Endometrial microvascular endothelial cells (primary cell): ENCODE measurements around the gene CLCN7. TPM values are rescaled to one million over a fixed set of nuclear protein-coding genes. Genes with fewer than 3 reads are reported as not detected.

ENCODE experiments used
- in situ Hi-C: cut with HindIII; loops from 2 replicates; pipeline ENCODE4 v1.10.0; 2017; ENCODE audit warnings: low sequenced_read_pairs, low pct_unique_long_range_greater_than_20kb; ENCODE audit errors: inconsistent ontology term
- total RNA-seq: library from RNA; depleted of rRNA; stranded (reverse); fragments of >200 nt; gene quantifications from one replicate; pipeline ENCODE4 v1.2.3, GENCODE V29; 2015; ENCODE audit errors: inconsistent ontology term

CLCN7 gene
- total RNA-seq, 1 donor from 2014 or later: 43.0 TPM

DNA sequence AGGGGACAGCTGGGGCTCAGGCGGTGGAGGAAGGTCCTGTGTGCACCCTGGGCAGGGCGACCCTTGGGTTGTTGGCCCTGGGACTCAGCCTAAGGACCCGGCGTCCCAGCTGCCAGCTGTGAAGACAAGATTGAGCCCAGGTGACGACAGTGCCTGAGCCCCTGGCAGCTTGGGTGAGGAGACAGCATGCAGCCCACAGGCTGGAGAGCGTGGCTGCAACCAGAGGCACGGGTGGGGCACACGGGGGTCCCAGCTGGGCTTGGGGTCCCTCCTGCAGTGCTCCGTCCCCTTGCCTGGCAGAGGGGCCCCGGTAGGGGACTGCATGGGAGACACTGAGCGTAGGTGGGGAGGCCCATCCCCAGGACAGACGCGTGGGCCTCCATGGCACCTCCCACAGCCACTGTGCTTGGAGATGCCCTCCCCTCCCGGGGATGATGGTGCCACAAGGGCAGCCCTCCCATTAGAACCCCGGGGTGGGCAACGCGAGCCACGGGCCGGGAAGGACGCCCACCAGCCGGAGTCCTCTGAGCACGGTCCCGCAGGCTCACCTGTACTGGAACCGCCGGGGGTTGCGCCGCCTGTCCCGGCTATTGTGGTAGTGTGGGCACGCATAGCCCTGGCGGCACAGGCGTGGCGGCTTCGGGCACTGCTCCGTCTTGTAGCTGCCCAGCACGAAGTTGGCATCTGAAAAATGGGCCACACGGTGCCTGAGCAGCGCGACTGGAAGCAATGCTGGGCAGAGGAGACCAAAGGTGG is 75.8 kb downstream of the CLCN7 start:
- in situ Hi-C loops: loop anchor here (25.0 kb wide), 1 partner anchor 88 kb away; the partner anchor contains the start of genes CLCN7, PTX4 and TELO2

DNA sequence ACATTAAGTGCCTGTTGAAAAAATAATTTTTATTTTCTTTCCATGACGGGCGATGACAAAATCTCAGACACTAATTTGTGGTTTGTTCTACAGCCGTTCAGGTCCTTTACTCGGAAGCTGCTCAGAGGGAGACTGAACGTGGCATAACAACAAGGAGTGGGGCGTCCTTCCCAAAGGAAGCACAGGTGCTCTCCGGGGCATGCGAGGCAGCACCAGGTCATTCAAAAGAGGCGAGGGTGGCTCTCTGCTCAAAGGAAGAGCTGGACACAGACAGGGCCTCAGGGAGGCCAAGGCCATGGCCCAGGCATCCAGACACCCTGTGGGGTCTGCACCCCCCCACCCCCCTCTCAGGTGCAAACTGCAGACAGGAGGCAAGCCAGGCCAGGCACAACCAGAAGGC is 76.5 kb downstream of the CLCN7 start:
- in situ Hi-C loops: loop anchor here (25.0 kb wide), 1 partner anchor 89 kb away; the partner anchor contains the start of genes CLCN7, PTX4 and TELO2

DNA sequence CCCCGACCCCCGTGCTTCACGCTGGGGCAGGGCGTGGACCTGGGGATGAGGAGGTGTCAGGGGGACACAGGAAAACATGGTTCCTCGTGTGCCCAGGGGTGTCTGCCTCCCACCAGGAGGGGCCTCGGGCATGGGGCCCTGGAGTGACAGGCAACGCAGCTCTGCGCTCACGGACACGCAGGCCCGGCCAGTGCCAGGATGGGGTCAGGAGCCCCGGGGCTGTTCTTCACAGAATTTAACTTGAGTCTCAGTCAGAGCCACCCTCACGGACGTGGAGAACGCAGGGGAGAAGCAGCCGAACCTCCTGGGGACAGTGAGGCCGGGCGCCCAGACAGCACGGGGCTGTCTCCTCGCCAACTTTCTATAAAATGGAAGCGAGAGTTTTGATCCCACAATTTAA is 77.0 kb downstream of the CLCN7 start:
- in situ Hi-C loops: loop anchor here (25.0 kb wide), 1 partner anchor 90 kb away; the partner anchor contains the start of genes CLCN7, PTX4 and TELO2

- in situ Hi-C loops: loop anchor here (25.0 kb wide), 1 partner anchor 92 kb away; the partner anchor contains the start of genes CLCN7, PTX4 and TELO2
These were observed 79.3 kb downstream of the CLCN7 start for GRCh38 chr16:1395444-1396031.

Other genes with a start within 250 kb of the CLCN7 start
- gene TPSG1, start 249.8 kb downstream of the CLCN7 start, total RNA-seq: not detected
- not detected for gene TPSB2, start 244.8 kb downstream of the CLCN7 start, total RNA-seq
- not detected for gene TPSAB1, start 234.3 kb downstream of the CLCN7 start, total RNA-seq
- gene TPSD1, start 219.0 kb downstream of the CLCN7 start, total RNA-seq: not detected
- 62.4 TPM for gene UBE2I, start 165.4 kb downstream of the CLCN7 start, total RNA-seq
- 0.74 TPM for gene BAIAP3, start 141.4 kb downstream of the CLCN7 start, total RNA-seq
- 91.1 TPM for gene TSR3, start 123.2 kb downstream of the CLCN7 start, total RNA-seq
- gene GNPTG, start 123.1 kb downstream of the CLCN7 start, total RNA-seq: 53.3 TPM
- 9.8 TPM for gene UNKL, start 60.3 kb downstream of the CLCN7 start, total RNA-seq
- 24.6 TPM for gene UQCC4, start 54.3 kb downstream of the CLCN7 start, total RNA-seq
- not detected for gene PERCC1, start 44.0 kb downstream of the CLCN7 start, total RNA-seq
- not detected for gene CCDC154, start 30.5 kb downstream of the CLCN7 start, total RNA-seq
- 2.3 TPM for gene PTX4, start 13.9 kb upstream of the CLCN7 start, total RNA-seq
- gene TELO2, start 18.3 kb upstream of the CLCN7 start, total RNA-seq: 21.8 TPM
- gene TMEM204, start 58.6 kb upstream of the CLCN7 start, total RNA-seq: 17.6 TPM
- 9.6 TPM for gene IFT140, start 137.0 kb upstream of the CLCN7 start, total RNA-seq
- gene CRAMP1, start 137.3 kb upstream of the CLCN7 start, total RNA-seq: 6.1 TPM
- gene JPT2, start 203.3 kb upstream of the CLCN7 start, total RNA-seq: 85.9 TPM
- 35.8 TPM for gene MAPK8IP3, start 231.2 kb upstream of the CLCN7 start, total RNA-seq